SJSA1 (cell line): Measurements from ENCODE around the gene BTBD9. TPM values are rescaled to one million over a fixed set of nuclear protein-coding genes. Genes with fewer than 3 reads are reported as not detected.

Experiments used
- DNase-seq, 2 experiments: peaks; one replicate each; pipeline ENCODE4 v3.0.0-alpha.2; 2015 to 2020; ENCODE audit warnings: low spot score in 2 of 2, low read depth in 1 of 2
- H3K27ac ChIP-seq: fragments of 250-450 bp; sonication (Bioruptor Pico); 2 replicates; pipeline ENCODE4 v1.5.1; 2020; ENCODE audit warnings: mild to moderate bottlenecking, moderate library complexity
- H3K27me3 ChIP-seq: fragments of 250-450 bp; sonication (Bioruptor Pico); replicated peaks from 2 replicates; pipeline ENCODE4 v1.5.1; 2020; ENCODE audit warnings: mild to moderate bottlenecking, moderate library complexity
- H3K36me3 ChIP-seq: fragments of 250-450 bp; sonication (Bioruptor Pico); 2 replicates; pipeline ENCODE4 v1.5.1; 2020; ENCODE audit warnings: mild to moderate bottlenecking
- H3K4me1 ChIP-seq: fragments of 250-450 bp; sonication (Bioruptor Pico); replicated peaks from 2 replicates; pipeline ENCODE4 v1.6.1; 2021; ENCODE audit warnings: mild to moderate bottlenecking
- H3K4me3 ChIP-seq: fragments of 250-450 bp; sonication (Bioruptor Pico); 2 replicates; pipeline ENCODE4 v1.5.1; 2020; ENCODE audit warnings: mild to moderate bottlenecking
- H3K9me3 ChIP-seq: fragments of 250-450 bp; sonication (Bioruptor Pico); replicated peaks from 2 replicates; pipeline ENCODE4 v1.5.1; 2020; ENCODE audit warnings: mild to moderate bottlenecking
- total RNA-seq: library from RNA; depleted of rRNA; stranded (reverse); fragments of >200 nt; shearing (Covaris generic); gene quantifications from 2 replicates; pipeline ENCODE4 v1.2.3, GENCODE V29; 2014

BTBD9 gene
- total RNA-seq, 1 experiment from 2014 or later = 8.5 TPM

DNA sequence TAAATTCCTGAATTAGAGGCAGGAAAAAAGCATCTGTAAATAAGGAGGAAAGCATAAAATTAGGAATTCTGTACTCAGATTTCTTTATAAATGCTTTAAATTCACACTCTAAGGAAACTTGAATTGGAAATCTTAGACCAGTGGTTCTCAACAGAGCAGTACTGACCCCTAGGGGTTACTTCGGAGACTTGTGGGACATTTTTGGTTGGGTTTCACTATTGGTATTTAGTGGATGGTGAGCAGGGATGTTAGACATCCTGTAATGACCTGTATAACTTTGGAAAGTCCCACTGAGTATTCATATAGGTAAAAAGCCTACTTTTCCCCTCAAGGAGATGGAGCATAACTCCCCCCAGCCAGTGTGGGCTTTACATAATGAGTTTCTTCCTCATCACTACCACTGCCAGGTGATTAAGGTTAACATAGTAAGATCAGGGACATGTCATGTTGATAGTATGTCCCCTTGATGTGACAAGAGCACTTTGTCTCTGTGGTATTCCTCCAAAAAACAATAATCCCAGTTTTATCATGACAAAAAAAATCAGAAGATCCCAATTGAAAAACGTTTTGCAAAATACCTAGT is 32.2 kb upstream of the BTBD9 start:
- Histone ChIP-seq H3K4me3 (no peak overlapping the region), H3K27ac (no peak overlapping the region), H3K27me3 (no peaks in the 10 kb centered on the region), H3K9me3 (no peaks in the 10 kb centered on the region), H3K36me3 (peaks cover 21% of the 10 kb centered on the region), H3K4me1 (no peaks in the 10 kb centered on the region)
- DNase-seq = peak in 1 of 2 experiments; percentile 30

DNA sequence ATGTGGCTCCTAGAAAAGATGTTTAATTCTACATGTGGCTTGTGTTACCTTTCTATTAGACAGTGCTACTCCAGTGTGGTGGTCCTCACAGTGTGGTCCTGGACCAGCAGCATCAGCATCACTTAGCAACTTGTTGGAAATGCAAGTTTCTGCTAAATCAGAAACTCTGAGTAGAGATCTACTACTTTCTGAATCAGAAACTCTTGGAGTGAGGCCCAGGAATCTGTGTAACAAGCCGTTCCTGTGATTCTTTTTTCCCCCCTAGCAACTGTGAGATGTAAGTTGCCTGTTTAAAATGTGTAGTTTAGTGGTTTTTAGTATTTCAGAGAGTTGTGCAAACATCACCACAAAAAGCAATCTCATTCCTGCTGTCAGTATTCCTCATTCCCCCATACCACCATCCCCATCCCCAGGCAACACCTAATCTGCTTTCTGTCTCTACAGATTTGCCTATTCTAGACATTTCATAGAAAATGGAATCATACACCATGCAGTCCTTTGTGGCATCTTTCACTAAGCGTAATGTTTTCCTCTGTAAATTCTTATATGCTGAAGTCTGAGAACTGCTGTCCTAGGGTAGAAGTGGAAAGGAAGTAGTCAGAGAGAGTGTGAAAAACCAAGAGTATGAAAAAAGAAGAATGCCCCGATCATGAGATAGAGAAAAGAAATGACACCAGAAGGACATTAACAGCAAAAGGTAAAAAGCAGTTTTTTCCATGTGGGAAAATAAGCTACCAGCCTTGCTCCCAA is 18.9 kb upstream of the BTBD9 start:
- Histone ChIP-seq H3K4me3 (no peak overlapping the region), H3K9me3 (no peaks in the 10 kb centered on the region), H3K27ac (no peak overlapping the region), H3K36me3 (no peaks in the 10 kb centered on the region), H3K4me1 (no peaks in the 10 kb centered on the region), H3K27me3 (no peaks in the 10 kb centered on the region)
- no peak for DNase-seq

DNA sequence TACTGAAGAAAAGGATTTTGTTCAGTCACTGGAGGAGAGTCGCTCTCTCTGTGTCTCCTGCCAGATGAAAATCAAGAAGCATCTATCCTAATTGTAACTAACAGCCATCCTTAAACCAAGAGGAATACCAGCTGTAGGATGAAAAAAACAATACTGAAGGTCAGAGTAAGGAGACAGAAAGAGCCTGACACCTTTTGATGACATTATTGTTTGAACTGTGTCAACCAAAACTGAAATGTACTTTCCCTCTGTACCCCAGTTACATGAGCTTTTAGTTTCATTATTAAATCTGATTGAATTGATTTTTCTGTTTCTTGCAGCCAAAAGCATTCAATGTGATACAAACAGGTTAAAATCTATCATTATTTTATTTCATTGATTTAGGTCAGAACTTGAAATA is 17.2 kb upstream of the BTBD9 start:
- H3K27ac ChIP-seq = no peak overlapping the region
- no peaks in the 10 kb centered on the region for H3K4me1 ChIP-seq
- no peak overlapping the region for H3K4me3 ChIP-seq
- no peak for DNase-seq
- H3K9me3 ChIP-seq = no peaks in the 10 kb centered on the region
- H3K27me3 ChIP-seq = no peaks in the 10 kb centered on the region
- H3K36me3 ChIP-seq = no peaks in the 10 kb centered on the region

DNA sequence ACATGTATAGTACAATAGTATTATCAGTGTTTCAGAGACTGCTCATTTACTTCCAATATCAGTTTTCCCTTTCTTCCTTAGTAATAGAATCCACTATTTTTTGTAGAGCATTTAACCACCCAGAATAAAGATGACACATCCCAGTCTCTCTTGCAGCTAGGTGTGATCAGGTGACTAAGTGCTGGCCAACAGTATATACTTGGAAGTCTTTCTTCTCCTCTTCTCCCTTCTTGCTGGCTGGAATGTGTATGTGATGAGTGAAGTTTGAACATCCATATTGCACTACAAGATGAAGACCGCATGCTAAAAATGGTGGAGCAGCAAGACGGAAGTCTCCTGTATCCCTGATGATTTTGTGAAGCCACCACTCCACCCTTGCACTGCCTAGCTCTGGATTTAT is 14.5 kb upstream of the BTBD9 start:
- Histone ChIP-seq H3K27me3 (no peaks in the 10 kb centered on the region), H3K36me3 (no peaks in the 10 kb centered on the region), H3K9me3 (0 out of 2 replicates have a peak, but pooled peaks cover 2% of the 10 kb centered on the region), H3K4me3 (no peak overlapping the region), H3K4me1 (no peaks in the 10 kb centered on the region), H3K27ac (no peak overlapping the region)
- no peak for DNase-seq

DNA sequence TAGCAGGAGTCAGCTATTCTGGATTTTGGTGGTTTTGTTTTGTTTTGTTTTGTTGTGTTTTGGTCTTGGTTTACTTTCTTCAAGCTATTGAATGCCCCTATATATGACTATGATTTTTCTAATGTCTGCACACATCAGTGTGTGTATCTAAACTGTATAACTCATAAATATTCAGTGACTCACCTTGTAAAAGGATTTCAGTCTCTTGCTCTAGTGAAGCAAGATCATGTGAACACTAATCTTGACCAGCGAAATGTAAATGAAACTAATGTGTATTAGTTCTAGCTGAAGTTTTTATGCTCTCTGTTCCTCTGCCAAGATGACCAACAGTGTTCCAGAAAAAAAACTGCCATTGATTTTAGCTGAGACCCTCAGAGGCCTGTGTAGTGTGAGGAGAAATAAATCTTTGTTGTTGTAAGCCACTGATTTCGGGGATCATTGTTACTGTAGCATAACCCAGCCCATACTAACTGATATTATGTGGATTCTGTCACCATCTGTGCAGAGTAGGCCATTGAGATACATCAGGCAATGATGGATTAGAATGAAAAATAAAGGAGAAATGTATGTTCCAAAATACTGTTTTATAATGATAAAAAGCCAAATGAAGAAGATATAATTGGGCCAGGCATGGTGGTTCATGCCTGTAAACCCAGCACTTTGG is 11.5 kb upstream of the BTBD9 start:
- no peak for DNase-seq
- Histone ChIP-seq H3K4me1 (peaks cover 2% of the 10 kb centered on the region), H3K27me3 (no peaks in the 10 kb centered on the region), H3K9me3 (0 out of 2 replicates have a peak, but pooled peaks cover 2% of the 10 kb centered on the region), H3K36me3 (no peaks in the 10 kb centered on the region), H3K4me3 (no peak overlapping the region), H3K27ac (no peak overlapping the region)

DNA sequence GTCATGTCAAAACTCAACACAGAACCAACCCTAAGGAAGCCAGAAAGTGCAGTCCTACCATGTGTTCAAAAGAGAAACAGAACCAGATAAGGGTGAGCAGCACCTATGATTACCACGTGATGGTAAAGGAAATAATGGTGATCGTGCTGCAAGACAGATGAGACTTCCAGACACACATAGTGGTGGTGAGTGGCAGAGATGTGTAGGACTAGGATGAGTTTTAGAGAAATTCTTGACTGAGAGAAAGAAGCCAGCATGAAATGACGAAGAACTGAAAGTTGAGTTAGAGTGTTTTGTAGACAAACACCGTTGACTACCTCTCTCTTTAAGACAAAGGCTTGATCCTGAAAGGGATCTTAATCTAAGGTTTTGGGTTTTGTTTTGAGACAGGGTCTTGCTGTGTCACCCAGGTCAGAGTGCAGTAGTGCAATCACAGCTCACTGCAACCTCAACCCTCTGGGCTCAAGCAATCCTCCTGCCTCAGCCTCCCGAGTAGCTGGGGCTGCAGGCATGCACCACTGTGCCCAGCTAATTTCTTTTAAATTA is 10.6 kb upstream of the BTBD9 start:
- H3K9me3 ChIP-seq = 0 out of 2 replicates have a peak, but pooled peaks cover 2% of the 10 kb centered on the region

DNA sequence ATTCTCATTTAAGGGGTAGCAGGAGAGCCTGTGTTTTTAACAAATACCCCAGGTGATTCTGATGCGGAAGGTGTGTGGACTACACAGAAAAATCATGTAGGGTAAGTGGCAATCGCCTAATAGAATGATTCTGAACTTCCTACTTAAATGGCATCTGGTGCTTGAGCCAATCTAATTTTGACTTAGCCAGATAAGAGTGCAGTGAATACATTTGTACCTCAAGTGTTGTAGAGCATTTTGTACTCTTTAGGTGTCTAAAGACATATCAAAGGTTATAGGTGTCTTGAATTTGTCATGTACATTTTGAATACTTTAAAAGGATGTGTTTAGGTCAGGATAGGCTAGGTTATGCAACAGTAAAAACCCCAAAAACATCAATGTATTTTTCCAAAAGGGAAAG is 10.0 kb upstream of the BTBD9 start:
- 0 out of 2 replicates have a peak, but pooled peaks cover 2% of the 10 kb centered on the region for H3K9me3 ChIP-seq
- no peak for DNase-seq
- no peak overlapping the region for H3K27ac ChIP-seq
- no peaks in the 10 kb centered on the region for H3K27me3 ChIP-seq
- H3K4me1 ChIP-seq = peaks cover 8% of the 10 kb centered on the region
- H3K36me3 ChIP-seq = no peaks in the 10 kb centered on the region
- no peak overlapping the region for H3K4me3 ChIP-seq

More for the DNA sequence above, 10.6 kb upstream of the BTBD9 start:
- DNase-seq = no peak
- Histone ChIP-seq H3K4me3 (no peak overlapping the region), H3K36me3 (no peaks in the 10 kb centered on the region), H3K27me3 (no peaks in the 10 kb centered on the region), H3K4me1 (peaks cover 8% of the 10 kb centered on the region), H3K27ac (no peak overlapping the region)

DNA sequence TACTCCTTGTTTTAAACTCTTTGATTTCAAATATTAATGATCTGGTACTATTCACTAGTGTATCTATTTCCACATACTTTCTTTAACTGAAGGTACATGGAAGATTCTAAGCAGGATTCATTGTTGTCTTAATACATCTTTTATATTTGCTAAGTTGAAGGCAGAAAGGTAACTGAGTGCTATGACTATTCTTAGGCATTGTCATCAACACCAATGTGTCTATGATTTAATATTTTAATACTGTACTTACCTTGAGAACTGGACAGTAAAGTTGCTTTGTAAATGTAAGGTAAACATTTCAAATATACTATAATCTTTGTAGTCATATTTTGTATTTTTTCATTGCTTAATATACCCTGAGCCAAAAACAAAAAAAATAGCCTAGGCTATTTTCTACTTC is 8.9 kb upstream of the BTBD9 start:
- Histone ChIP-seq H3K4me3 (no peak overlapping the region), H3K36me3 (no peaks in the 10 kb centered on the region), H3K27me3 (no peaks in the 10 kb centered on the region), H3K9me3 (0 out of 2 replicates have a peak, but pooled peaks cover 2% of the 10 kb centered on the region), H3K27ac (no peak overlapping the region), H3K4me1 (peaks cover 8% of the 10 kb centered on the region)
- no peak for DNase-seq

DNA sequence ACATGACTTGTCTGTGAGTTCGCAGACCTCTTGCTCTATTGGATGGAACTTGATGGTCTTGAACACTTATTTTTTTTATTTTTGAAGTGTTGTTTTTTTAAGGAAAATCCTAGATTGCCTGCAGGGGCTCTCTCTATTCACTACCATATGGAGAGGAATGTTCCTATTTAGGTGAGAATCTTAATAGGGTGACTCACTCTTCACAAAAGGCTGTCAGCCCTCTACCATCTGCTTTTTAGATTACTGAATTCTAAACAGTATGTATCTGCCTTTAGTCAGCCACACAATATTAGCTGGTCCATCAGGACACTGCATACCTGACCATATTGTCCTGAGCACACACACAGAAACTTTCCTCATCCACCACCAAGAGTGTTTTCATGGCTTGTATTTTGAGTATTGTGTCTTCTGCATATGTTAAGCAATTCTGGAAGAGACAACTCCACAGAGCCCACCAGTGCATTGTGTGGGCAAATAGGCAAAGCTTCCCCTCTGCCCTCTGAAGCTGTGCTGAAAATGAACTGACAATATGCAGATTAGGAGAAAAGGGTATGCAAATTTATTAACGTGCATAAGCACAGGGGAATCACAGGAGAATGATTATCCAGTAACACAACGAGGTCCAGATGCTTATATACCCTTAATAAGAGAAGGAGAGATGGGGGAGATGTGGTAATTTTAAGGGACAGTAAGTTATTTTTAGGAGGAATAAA is 6.6 kb upstream of the BTBD9 start:
- H3K27ac ChIP-seq = no peak overlapping the region
- no peaks in the 10 kb centered on the region for H3K36me3 ChIP-seq
- peak in 1 of 2 experiments; percentile 9 for DNase-seq
- H3K27me3 ChIP-seq = no peaks in the 10 kb centered on the region
- H3K9me3 ChIP-seq = 0 out of 2 replicates have a peak, but pooled peaks cover 1% of the 10 kb centered on the region
- H3K4me3 ChIP-seq = no peak overlapping the region
- H3K4me1 ChIP-seq = peaks cover 8% of the 10 kb centered on the region

DNA sequence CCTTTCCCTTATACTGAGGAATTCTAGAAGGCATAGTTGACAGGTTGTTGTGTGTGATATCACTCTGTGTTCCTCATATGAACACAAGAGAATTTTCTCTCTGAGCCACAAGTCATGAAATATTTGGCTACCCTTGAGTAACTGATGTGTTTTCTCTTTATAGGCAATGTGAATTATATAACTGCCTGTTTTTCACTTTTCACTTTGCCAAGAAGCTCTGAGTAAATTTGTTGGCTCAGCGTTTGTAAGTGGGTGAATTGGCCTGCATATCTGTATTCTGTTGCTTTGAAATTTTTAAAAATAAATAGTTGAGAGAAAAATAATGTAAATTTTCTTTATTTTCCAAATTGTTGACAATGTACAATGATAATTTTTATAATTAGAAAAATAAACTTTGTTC is 5.2 kb upstream of the BTBD9 start:
- Histone ChIP-seq H3K27me3 (no peaks in the 10 kb centered on the region), H3K36me3 (peaks cover 2% of the 10 kb centered on the region), H3K4me3 (no peak overlapping the region), H3K9me3 (no peaks in the 10 kb centered on the region), H3K4me1 (peaks cover 14% of the 10 kb centered on the region), H3K27ac (no peak overlapping the region)
- no peak for DNase-seq

DNA sequence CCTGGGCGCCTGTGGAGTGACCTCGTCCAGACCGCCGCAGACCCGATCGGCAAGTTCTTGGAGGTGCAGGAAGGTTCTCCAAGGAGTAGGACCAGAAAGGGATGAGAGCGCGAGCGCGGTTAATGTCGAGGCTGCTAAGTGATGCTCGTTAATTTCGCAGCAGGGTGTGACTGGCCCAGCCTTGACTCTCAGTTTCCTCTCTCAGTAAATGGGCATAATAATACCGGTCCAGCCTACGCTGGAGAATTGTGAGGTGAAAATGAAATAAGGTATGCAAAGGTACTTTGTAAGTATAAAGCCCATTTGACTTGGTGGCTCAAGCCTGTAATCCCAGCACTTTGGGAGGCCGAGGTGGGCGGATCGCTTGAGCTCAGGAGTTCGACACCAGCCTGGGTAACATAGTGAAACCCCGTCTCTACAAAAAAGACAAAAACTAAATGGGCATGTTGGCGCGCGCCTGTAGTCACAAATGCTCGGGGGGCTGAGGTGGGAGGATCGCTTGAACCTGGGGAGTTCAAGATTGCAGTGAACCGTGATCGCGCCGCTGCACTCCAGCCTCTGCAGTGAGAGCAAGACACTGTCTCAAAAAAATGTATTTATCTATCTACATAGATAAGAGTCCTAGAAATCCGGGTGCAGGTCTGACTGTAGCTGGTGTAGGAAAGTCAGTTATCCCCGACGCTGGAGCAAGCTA is 634 bp upstream of the BTBD9 start:
- Histone ChIP-seq H3K4me3 (peak overlapping the region; percentile 92), H3K27me3 (no peaks in the 10 kb centered on the region; the same call in 1 of the 2 replicates), H3K36me3 (peaks cover 8% of the 10 kb centered on the region), H3K4me1 (peaks cover 14% of the 10 kb centered on the region), H3K27ac (peak overlapping the region; percentile 81), H3K9me3 (no peaks in the 10 kb centered on the region)
- no peak for DNase-seq

DNA sequence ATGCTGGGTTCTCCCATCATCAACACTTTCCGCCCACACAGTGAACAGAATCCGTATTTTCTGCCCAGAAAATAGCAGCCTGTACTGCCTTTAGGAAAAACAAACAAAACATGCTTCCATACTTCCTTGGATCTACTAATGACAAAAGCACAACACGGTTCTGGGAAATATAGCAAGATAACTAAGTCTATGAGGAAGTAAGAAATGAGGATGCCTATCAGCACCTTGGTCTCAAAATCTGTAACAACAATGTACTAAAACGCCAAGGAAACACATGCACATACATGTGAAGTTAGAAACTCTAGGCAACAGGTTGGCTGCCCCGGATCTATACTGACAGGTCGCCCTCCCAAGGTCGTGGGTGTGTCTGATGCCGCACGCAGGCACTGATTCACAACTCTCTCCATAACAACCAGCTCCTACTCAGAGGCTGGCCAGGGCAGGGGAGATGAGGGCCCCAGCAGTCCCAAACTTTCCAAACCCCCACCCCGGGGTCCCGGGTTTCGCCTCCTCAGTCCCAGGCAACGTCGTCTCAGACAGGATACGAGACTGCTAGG is 710 bp downstream of the BTBD9 start:
- H3K4me3 ChIP-seq = peak overlapping the region; percentile 92
- peak in 1 of 2 experiments; percentile 51 for DNase-seq
- no peaks in the 10 kb centered on the region for H3K9me3 ChIP-seq
- H3K27me3 ChIP-seq = no peaks in the 10 kb centered on the region; the same call in 1 of the 2 replicates
- peaks cover 8% of the 10 kb centered on the region for H3K36me3 ChIP-seq
- peak overlapping the region; percentile 81 for H3K27ac ChIP-seq
- H3K4me1 ChIP-seq = peaks cover 14% of the 10 kb centered on the region

DNA sequence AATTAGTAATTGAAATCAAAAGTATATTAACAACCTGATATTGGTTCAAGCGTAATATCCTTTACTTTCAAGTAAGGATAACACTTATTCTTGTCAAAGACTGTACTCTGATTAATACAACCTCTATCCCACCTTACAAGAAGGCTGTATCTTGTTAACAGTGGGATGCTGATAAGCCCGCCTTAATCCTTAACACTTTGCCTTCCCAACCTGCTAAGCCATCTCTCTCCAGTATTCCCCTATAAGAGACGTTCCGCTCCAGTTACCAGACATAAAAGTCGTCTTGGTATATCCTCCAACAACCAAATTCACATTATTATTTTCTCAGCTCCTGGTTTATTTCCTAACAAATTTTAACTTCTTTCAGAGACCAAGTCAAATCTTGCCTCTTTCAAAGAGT is 2.0 kb downstream of the BTBD9 start:
- no peaks in the 10 kb centered on the region for H3K9me3 ChIP-seq
- peaks cover 8% of the 10 kb centered on the region for H3K36me3 ChIP-seq
- no peak overlapping the region for H3K4me3 ChIP-seq
- no peak overlapping the region for H3K27ac ChIP-seq
- DNase-seq = no peak
- peaks cover 14% of the 10 kb centered on the region for H3K4me1 ChIP-seq
- H3K27me3 ChIP-seq = no peaks in the 10 kb centered on the region; the same call in 1 of the 2 replicates
